RPMI8226 (cell line): Measurements from ENCODE around the gene NEGR1.

Experiments used
- DNase-seq: peaks from one replicate; pipeline ENCODE4 v3.0.0-alpha.2; 2015

The NEGR1 gene

DNA sequence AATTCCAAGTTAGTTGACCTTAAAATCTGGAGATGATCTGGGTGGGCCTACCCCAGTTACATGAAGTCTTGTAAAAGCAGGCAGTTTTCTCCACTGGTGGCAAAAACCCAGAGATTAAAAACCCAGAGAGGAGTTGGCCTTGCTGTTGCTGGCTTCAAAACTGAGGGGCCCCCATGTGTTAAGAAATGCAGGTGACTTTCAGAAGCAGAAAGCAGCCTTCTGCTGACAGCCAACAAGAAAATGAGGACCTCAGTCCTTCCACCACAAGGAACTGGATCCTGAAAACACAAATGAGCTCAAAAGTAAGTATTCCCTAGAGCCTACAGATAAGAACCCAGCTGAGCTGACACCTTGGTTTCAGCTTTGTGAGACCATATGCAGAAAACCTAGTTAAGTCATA, 857.8 kb downstream of the NEGR1 start:
- no peak for DNase-seq

DNA sequence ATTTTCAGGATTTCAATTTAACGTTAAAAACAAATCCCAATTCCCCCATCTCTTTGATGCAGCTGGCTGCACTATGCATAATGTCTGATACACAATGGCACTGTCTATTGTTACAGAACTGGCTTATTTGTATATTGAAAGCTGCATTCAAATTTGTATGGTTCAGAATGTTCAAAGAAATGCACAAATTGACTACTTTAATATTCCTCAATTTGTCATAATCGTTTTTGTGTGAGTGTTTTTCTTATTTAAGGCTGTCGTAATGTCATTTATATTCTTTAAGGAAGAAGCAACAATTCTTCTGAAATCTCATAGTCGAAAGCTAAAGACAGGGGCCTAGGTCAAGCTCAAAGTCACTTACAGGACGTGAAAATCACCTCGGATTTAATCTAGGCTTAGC, 860.1 kb downstream of the NEGR1 start:
- DNase-seq = no peak

DNA sequence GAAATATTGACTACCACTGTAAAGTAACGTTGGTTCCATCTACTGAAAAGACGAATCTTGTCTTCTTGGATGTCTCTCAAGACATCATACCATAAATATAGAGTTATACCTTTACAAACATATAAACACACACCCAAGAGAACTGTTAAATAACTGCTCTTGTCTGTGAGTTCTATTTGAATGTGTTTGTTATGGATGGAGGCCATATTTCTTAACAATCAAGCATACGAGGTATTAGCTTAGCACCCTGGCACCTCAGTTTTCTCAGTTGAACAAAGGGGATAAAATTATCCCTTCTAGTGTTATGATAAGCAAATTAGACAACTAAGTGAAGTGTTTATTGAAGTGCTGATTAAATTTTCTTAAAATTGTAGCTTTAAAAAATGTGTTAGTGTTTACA, 864.9 kb downstream of the NEGR1 start:
- DNase-seq = no peak

DNA sequence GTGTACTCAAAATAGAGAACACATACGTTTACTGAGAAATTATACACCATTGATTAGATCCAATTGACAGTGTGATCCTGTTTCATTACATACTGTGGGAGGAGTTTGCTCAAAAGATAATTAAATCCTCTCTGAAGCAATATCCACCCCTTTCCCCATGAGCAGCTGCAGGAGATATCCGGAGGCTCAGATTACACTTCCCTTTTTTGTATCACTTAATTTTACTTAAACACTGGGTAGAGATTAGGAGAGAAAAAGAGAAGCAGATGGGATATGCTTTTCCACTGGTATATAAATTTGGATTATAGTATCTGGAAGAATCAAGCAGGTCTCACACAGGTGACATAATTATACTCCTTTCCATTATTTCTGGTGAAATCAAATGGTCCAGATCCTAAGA, 868.2 kb downstream of the NEGR1 start:
- no peak for DNase-seq

DNA sequence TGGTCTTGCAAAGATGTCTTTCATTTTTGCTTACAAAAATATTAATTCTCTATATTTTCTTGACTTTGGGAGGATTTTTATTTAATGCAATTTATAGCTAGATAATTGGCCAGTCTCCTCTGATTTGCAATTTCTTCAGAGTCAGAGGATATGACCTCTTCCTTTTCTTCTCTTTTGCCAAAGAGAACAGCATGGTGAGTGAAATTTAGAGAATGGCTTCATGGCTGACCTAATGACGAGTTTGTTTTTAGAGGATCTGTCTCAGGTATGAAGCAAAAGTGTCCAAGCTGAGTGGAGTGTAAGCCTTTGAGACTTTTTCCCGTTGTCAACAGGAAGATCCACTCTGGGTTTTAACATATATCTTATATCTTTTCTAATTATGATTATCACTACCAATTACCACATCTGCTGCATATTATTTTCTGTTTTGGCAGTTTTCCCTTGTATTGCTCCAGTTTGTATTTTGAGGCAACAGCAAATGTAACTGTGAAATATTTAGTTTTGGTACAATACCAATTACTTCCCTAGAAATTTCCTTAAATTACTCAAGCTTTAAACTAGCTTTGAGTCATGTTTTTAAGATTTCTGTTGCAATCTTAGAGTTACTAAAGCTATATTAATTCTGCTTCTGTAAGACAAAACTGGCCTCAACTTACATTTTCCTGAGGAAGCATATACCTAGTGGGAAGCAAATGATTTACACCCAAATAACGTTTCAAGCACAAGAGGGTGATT, 868.7 kb downstream of the NEGR1 start:
- DNase-seq = no peak

DNA sequence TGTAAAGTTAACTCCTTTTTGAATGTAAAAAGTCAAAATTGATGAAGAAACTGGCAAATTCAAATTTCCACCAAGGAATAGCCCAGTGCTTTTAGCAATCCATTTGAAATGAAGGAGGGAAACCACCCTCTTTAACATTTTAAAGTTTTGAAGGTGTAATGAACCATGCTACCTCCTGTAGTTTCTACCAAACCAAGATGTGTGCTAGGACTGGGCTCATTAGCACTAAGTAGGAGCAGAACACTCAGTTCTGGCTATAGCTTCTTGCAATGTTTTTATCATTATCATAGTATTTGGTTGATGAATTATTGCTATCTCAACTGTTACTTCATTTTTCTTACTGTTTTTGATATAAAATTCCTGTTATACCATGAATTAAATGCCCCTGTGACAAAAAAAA, 882.3 kb downstream of the NEGR1 start:
- DNase-seq = no peak

DNA sequence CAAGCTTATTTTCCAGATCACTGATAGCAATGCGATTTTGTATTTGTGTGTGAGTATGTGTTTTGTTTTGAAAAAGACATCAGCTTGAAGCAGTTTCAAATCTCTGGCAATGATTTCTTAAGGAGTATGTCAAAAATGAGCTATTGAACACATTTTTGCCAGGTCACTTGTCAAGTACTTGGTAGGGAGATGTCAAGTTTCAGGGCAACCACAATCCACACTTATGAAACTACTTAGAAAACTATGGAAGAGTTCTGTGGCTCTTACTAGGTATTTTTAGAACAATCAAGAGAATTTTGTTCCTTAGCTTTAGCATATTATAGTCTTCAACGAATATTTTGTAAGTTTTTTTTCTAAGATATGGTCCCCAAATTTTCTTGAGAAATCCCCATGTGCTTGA, 882.7 kb downstream of the NEGR1 start:
- no peak for DNase-seq

DNA sequence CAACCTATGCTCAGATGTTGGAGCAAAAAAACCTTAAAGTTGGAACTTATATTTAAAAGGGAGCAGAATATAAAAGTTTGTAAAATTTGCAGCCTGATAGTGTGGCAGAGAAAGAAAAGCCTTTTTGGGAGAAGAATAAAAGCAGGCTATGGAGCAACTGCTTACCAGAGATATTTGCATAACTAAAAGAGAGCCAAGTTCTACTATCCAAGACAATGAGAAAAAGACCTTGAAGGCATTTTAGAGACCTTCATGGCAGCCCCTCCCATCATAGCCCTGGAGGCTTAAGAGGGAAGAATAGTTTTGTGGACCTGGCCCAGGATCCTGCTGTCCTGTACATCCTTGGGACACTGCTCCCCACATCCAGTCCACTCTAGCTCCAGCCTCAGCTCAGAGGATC, 889.0 kb downstream of the NEGR1 start:
- DNase-seq = no peak

DNA sequence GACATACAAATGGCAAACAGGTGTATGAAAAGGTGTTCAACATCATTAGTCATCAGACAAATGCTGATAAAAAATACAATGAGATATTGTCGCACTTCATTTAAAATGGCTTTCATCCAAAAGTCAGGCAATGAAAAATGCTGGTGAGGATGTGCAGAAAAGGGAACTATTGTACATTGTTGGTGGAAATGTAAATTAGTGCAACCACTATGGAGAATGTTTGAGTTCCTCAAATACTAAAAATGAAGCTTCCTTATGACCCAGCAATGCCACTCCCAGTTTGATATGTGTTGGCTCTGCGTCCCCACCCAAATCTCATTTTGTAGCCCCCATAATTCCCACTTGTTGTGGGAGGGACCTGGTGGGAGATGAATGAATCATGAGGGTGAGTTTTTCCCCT, 891.8 kb downstream of the NEGR1 start:
- no peak for DNase-seq

DNA sequence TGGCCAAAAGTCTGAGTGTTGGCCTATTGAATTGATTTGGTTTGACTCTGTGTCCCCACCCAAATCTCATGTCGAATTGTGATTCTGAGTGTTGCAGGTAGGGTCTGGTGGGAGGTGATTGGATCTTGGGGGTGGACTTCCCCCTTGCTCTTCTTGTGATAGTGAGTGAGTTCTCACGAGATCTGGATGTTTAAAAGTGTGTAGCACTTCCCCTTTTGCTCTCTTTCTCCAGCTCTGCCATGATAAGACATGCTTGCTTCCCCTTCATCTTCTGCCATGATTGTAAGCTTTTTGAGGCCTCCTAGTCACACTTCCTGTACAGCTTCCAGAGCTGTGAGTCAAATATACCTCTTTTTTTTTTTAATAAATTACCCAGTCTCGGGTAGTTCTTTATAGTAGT, 904.5 kb downstream of the NEGR1 start:
- DNase-seq = no peak

DNA sequence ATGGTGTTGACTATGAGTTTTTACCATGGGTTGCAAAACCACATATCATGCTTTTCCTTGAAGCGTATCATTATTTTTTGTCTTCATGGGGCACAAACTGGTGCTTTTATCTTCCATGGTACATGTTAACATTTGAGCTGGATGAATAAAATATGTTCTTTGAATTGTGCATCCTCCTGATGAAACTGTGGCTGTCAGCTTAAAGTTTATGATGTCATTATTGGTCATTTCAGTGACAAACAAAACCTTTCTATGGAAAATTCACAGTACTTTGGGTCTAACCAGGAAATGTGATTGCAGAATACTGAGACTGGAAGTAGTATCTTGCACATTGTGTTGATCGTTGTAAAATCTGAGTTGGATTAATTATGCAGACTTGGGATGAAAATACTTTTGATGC, 909.8 kb downstream of the NEGR1 start:
- DNase-seq = no peak

DNA sequence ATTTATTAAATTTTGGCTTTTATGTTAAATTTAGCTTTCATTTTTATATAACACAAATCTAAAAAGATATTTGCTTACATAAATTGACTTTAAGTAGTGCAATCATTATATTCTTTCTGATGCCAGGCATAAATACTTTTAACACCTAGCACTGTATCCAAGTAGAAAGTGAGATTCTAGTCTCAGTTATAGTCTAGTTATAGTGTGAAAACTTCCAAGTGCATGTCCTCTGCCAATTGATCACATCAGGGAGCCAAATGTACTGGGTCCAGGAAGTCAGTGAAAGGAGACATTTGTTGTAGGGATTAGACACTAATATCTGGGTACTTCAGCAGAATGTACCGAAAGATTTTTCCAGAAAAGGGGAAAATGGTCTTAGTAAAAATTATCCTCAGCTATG, 910.8 kb downstream of the NEGR1 start:
- no peak for DNase-seq

DNA sequence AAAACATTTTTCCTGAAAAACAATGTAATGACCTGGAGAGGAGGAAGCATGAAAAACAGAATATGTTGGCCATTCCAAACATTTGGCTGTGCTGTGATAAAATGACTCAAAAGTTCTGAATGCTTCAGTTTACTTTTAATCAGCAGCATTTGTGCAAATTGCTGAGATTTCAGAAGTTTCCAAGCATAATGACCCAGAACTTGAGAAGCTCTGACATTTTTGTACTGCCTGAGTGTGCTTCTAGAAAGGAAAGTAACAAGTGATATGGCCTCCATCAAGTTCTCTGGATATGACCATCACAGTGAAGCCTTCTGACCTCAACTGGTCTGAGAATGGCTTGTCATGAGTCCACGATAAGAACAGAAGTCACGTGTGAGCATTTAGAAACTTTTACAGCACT, 918.1 kb downstream of the NEGR1 start:
- no peak for DNase-seq

DNA sequence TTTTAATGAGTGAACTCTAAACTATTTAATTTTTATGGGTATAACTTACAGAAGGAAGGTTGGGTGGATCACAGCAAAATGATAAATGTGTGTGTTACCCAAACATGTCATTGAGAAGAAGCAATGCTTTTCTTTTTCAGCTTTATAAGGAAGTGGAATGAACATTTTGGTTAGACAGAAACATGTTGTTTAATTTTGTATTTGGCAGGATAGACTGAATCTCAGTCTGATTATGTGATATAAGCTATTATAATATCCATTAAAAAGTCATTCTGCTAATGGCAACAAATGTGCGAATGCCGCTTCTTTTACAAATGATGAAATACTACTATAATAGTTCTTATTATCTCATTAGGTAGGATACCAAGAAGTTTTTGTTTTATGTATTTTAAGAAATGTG, 919.6 kb downstream of the NEGR1 start:
- no peak for DNase-seq

DNA sequence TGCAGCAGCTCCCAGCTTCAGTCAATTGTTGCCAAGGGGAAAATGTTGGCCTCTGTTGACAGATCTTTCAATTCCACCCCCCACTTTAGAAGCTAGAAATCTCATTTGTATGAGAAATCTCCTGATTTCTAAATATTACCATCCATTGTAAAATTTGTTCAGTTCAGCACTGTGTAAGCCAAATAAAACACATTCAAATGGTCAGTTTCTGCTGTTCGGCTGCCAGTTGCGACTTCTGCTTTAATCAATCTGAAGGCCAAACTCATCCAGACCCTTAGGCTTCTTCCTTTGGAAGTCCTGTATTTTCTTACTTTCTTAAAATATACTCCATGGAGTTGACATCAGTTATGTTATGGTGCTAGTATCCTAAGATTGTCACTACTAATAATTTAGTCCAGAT, 920.3 kb downstream of the NEGR1 start:
- no peak for DNase-seq

DNA sequence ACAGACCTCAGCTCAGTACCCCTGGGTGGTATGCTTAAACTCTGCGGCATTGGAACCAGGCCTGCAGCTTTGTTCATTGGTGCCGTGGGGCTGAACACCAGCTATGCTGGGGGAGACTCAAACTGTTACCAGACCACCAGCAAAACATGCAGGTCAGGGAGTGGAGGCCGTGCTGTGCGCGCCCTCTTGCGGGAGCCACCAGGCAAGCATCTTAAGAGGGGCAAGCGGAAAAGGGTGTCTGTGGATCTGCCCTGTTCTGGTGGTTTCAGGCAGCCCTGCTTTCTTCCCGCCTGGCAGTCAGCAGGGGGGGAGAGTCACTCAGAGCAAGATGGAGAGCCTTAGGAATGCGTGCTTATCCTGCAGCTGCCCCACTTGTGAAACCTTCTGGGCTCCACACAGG, 924.6 kb downstream of the NEGR1 start:
- no peak for DNase-seq

DNA sequence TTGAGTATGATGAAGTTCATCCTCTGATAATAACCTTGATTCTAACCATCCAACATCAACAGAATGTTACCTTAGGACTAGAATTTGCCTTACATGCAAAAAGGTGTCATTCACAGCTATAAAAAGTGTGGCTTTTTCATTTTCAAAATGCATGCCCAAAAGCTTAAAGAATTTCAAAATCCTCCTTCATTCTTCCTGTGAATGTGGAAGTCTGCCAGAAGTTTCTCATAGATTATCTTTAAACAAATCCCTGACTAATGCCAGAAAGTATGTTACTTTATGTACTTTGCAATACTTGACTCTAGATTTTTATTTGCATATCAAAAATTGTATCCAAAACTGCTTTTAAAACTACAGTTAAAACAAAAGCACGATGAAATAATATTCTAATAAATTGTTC, 930.9 kb downstream of the NEGR1 start:
- no peak for DNase-seq

DNA sequence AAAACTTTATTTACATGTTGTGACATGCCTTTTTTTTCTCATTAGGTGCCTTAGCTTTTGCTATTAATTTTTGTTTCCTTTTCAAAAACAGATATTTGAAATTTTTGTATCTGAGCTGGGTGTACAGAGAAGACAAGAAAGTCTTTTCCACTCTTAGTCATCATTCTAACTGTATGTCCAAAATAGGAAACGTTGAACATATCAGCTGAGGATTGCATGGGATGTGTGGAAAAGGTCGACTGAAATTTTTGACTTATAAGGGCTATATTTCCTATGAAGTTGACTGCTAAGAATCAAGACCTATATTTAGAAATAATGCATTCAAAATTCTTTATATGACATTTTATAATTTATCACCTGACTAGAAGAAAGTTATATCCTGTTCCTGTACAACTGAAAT, 931.5 kb downstream of the NEGR1 start:
- DNase-seq = no peak

DNA sequence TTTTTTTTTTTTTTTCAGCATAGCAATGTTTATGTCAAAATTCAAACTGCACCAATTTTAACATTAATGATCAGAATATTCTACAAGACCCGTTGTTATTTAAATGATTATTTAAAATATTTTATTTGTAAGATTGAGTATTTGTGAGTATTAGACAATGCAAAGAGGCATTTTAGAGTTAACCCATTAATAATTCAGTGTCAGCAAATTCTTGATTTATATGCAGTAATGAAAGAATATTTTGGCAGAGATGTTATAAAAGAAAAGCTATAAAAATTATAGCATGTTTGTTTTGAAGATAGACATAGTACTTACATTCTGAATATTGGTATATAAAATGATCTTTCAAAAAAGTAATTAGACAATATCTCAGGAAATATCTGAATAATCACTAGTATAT, 932.0 kb downstream of the NEGR1 start:
- DNase-seq = no peak
